Measurements from ENCODE around the gene CTBP2.

The CTBP2 gene

DNA sequence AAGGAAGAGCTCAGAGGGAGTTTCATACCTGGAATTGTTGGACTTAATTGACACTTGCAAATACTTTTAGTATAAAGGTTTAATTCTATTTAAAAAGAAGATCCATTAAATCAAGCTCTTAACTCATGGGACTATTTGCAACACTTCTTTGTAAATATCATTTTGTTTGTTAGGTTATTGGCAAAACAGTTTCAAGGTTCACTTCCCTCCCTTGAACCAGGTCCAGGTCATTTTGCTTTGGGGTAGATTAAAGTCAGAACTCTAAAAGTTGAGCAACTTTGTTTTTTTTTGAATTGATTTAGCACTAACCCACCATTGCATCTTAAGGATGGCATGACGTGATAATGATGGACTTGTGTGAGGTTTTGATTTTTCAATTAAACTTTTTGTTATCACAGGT, 172.6 kb downstream of the CTBP2 start:
- Mint-ChIP-seq H3K27me3 (ENCODE audit: low read depth, poor library complexity) (no peaks in the 10 kb centered on the region), H3K27ac (peak overlapping the region; percentile 49), H3K4me3 (no peak overlapping the region), H3K9me3 (no peaks in the 10 kb centered on the region), H3K4me1 (peaks cover 12% of the 10 kb centered on the region), H3K36me3 (ENCODE audit: low read depth) (peaks cover 90% of the 10 kb centered on the region)
- no peak for DNase-seq
- TF ChIP-seq, protein P1, sequence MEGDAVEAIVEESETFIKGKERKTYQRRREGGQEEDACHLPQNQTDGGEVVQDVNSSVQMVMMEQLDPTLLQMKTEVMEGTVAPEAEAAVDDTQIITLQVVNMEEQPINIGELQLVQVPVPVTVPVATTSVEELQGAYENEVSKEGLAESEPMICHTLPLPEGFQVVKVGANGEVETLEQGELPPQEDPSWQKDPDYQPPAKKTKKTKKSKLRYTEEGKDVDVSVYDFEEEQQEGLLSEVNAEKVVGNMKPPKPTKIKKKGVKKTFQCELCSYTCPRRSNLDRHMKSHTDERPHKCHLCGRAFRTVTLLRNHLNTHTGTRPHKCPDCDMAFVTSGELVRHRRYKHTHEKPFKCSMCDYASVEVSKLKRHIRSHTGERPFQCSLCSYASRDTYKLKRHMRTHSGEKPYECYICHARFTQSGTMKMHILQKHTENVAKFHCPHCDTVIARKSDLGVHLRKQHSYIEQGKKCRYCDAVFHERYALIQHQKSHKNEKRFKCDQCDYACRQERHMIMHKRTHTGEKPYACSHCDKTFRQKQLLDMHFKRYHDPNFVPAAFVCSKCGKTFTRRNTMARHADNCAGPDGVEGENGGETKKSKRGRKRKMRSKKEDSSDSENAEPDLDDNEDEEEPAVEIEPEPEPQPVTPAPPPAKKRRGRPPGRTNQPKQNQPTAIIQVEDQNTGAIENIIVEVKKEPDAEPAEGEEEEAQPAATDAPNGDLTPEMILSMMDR (IDR thresholded peaks at IDR 0.05), result no peak

- Mint-ChIP-seq H3K27ac (peak overlapping the region; percentile 95), H3K27me3 (ENCODE audit: low read depth, poor library complexity) (no peaks in the 10 kb centered on the region), H3K9me3 (no peaks in the 10 kb centered on the region), H3K36me3 (ENCODE audit: low read depth) (peaks cover 80% of the 10 kb centered on the region), H3K4me1 (peaks cover 15% of the 10 kb centered on the region), H3K4me3 (no peak overlapping the region)
- DNase-seq, result no peak
- TF ChIP-seq, protein P1 (IDR thresholded peaks at IDR 0.05), result no peak
Measured at GRCh38 chr10:124985162-124985561, 175.2 kb downstream of the CTBP2 start.

DNA sequence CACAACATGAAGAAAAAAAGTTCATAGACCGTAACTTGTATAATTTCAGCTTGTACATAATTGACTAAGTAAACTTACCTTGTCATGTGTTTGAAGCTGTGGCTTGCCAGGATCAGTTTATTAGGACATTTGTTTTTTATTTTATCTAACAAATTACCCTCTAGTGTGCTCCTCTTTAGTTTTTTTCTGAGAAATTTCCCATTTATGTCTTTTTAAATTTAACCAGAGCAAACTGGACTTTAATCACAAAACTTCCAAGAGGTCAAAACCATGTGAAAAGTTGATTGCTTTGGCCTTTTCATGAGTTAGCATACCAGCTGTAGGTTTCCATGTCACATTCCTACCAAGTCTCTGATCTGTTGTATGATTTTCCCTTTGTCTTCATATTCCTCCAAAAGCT, 176.0 kb downstream of the CTBP2 start:
- H3K36me3 Mint-ChIP-seq (ENCODE audit: low read depth), result peaks cover 75% of the 10 kb centered on the region
- no peak overlapping the region for H3K4me3 Mint-ChIP-seq

GRCh38 chr10:124983321-124983720, 177.0 kb downstream of the CTBP2 start:
- Mint-ChIP-seq H3K9me3 (no peaks in the 10 kb centered on the region), H3K4me1 (peaks cover 18% of the 10 kb centered on the region), H3K27me3 (ENCODE audit: low read depth, poor library complexity) (no peaks in the 10 kb centered on the region), H3K4me3 (no peak overlapping the region), H3K27ac (peak overlapping the region; percentile 89), H3K36me3 (ENCODE audit: low read depth) (peaks cover 69% of the 10 kb centered on the region)
- TF ChIP-seq, protein P1 (IDR thresholded peaks at IDR 0.05), result no peak
- no peak for DNase-seq

More for the DNA sequence above, 176.0 kb downstream of the CTBP2 start:
- peak overlapping the region; percentile 95 for H3K27ac Mint-ChIP-seq
- peaks cover 15% of the 10 kb centered on the region for H3K4me1 Mint-ChIP-seq
- TF ChIP-seq, protein P1 (IDR thresholded peaks at IDR 0.05), result no peak
- no peak for DNase-seq
- no peaks in the 10 kb centered on the region for H3K27me3 Mint-ChIP-seq (ENCODE audit: low read depth, poor library complexity)
- no peaks in the 10 kb centered on the region for H3K9me3 Mint-ChIP-seq

- Mint-ChIP-seq H3K4me3 (no peak overlapping the region), H3K27ac (peak overlapping the region; percentile 66), H3K27me3 (ENCODE audit: low read depth, poor library complexity) (no peaks in the 10 kb centered on the region), H3K9me3 (no peaks in the 10 kb centered on the region), H3K4me1 (peaks cover 23% of the 10 kb centered on the region), H3K36me3 (ENCODE audit: low read depth) (peaks cover 50% of the 10 kb centered on the region)
- TF ChIP-seq, protein P1 (IDR thresholded peaks at IDR 0.05), result no peak
- no peak for DNase-seq
Measured at GRCh38 chr10:124978376-124978725, 182.0 kb downstream of the CTBP2 start.

DNA sequence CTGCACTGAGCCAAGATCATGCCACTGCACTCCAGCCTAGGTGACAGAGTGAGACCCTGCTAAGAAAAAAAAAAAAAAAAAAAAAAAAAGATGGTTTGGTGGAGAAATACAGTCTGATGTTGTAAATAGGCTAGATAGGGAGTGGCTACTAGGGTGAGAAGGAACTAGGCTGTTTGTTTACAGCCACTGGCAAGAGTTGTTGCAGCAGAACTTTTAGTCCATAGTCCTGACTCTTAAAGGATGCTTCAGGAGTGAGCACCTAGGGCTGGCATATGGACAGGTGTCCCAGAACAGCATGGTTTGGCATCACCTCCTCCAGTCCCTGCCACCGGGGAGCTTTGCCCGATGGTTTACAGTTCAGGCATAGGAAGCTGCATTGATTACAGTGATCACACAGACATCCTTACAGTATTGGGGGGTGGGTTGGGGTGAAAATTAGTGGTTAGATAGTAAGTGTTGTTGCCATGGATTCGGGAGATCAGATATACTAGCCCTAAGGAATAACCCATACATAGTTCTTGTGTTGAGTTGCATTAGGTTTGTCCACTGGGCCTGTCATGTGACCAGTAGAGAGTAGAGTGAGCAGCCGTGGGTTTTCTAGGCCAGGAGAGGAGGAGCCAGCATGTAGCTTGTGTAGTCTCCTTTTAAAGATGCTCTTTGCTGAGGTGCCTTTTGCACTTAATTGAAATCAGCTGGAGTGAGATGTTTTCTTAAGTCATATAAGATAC, 182.6 kb downstream of the CTBP2 start:
- no peaks in the 10 kb centered on the region for H3K27me3 Mint-ChIP-seq (ENCODE audit: low read depth, poor library complexity)
- peaks cover 47% of the 10 kb centered on the region for H3K36me3 Mint-ChIP-seq (ENCODE audit: low read depth)
- H3K4me1 Mint-ChIP-seq, result peaks cover 17% of the 10 kb centered on the region
- DNase-seq, result no peak
- H3K27ac Mint-ChIP-seq, result peak overlapping the region; percentile 66
- TF ChIP-seq, protein P1 (IDR thresholded peaks at IDR 0.05), result no peak
- no peaks in the 10 kb centered on the region for H3K9me3 Mint-ChIP-seq
- no peak overlapping the region for H3K4me3 Mint-ChIP-seq

Measured in nephron progenitor cell (in vitro differentiated cells).